KMS-11 (cell line): ENCODE data around the gene MYH6.

Experiments
- H2AFZ ChIP-seq: fragments of 200-600 bp; sonication (generic); 2 replicates; pipeline ENCODE4 v1.6.1; 2016; ENCODE audit warnings: antibody characterized with exemption, mixed run types, low read depth
- H3K27ac ChIP-seq: fragments of 200-600 bp; sonication (generic); 2 replicates; pipeline ENCODE4 v1.6.1; 2016; ENCODE audit warnings: mild to moderate bottlenecking, mixed run types
- H3K27me3 ChIP-seq: fragments of 200-600 bp; sonication (generic); 2 replicates; pipeline ENCODE4 v1.6.1; 2017; ENCODE audit warnings: mild to moderate bottlenecking, low read depth, mixed run types, moderate library complexity; ENCODE audit not compliant: insufficient read depth
- H3K36me3 ChIP-seq: fragments of 200-600 bp; sonication (generic); 2 replicates; pipeline ENCODE4 v1.6.1; 2017; ENCODE audit warnings: mild to moderate bottlenecking, mixed run types; ENCODE audit not compliant: insufficient read depth
- H3K4me1 ChIP-seq: fragments of 200-600 bp; sonication (generic); 2 replicates; pipeline ENCODE4 v1.6.1; 2016; ENCODE audit warnings: mild to moderate bottlenecking, low read depth, mixed run types; ENCODE audit not compliant: poor library complexity, severe bottlenecking
- H3K4me2 ChIP-seq: fragments of 200-600 bp; sonication (generic); 2 replicates; pipeline ENCODE4 v1.7.0; 2016; ENCODE audit warnings: mild to moderate bottlenecking, mixed run types
- H3K4me3 ChIP-seq: fragments of 200-600 bp; sonication (generic); IDR thresholded peaks from 2 replicates; pipeline ENCODE4 v1.6.1; 2017; ENCODE audit warnings: low read depth, low read length, mixed read lengths; ENCODE audit not compliant: insufficient read depth
- H3K79me2 ChIP-seq: fragments of 200-600 bp; sonication (generic); 2 replicates; pipeline ENCODE4 v1.6.1; 2016; ENCODE audit warnings: low read depth, mixed run types; ENCODE audit not compliant: insufficient read depth
- H3K9ac ChIP-seq: fragments of 200-600 bp; sonication (generic); 2 replicates; pipeline ENCODE4 v1.6.1; 2016; ENCODE audit warnings: mild to moderate bottlenecking, mixed run types
- H4K20me1 ChIP-seq: fragments of 200-600 bp; sonication (generic); 2 replicates; pipeline ENCODE4 v1.6.1; 2016; ENCODE audit warnings: mild to moderate bottlenecking, mixed run types; ENCODE audit not compliant: insufficient read depth
- CTCF ChIP-seq: fragments of 200-600 bp; sonication (generic); conservative IDR thresholded peaks from 2 replicates; pipeline ENCODE4 v1.6.1; 2017; ENCODE audit warnings: low read depth, mild to moderate bottlenecking, antibody characterized with exemption, low read length, moderate library complexity, mixed read lengths

Gene MYH6

GRCh38 chr14:23361320-23361719 is 46.8 kb downstream of the MYH6 start:
- Histone ChIP-seq H3K36me3 (no peaks in the 10 kb centered on the region), H3K27me3 (no peaks in the 10 kb centered on the region), H4K20me1 (no peaks in the 10 kb centered on the region), H3K4me1 (no peaks in the 10 kb centered on the region), H3K4me2 (no peak overlapping the region), H3K9ac (no peak overlapping the region), H2AFZ (no peak overlapping the region), H3K27ac (no peak overlapping the region), H3K4me3 (no peak overlapping the region), H3K79me2 (no peaks in the 10 kb centered on the region)
- TF ChIP-seq CTCF = no peak

DNA sequence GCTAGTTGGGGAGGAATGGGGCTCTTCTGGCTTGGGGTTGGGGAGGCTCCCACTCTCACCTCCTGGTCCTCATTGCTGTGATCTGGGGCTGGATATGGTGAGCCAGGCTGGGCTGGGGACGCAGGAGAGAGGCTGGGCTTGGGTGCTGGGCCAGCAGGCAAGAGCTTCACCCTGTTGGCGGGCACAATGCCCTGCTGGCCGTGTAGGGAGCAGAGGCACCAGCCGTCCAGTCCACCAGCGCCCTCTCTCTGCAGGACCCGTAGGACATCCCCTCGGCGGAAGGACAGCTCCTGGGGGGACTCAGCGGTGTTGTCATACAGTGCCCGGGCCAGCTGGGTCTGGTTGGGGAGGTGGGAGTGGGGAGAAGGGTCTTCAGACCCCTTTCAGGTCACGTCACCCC is 47.6 kb downstream of the MYH6 start:
- Histone ChIP-seq H3K27ac (no peak overlapping the region), H3K4me2 (no peak overlapping the region), H2AFZ (no peak overlapping the region), H3K79me2 (no peaks in the 10 kb centered on the region), H3K4me3 (no peak overlapping the region), H3K4me1 (no peaks in the 10 kb centered on the region), H4K20me1 (no peaks in the 10 kb centered on the region), H3K27me3 (no peaks in the 10 kb centered on the region), H3K9ac (no peak overlapping the region), H3K36me3 (no peaks in the 10 kb centered on the region)
- TF ChIP-seq CTCF = no peak

- no peaks in the 10 kb centered on the region for H3K4me1 ChIP-seq
- H3K79me2 ChIP-seq = no peaks in the 10 kb centered on the region
- no peaks in the 10 kb centered on the region for H3K36me3 ChIP-seq
- no peak overlapping the region for H3K9ac ChIP-seq
- no peaks in the 10 kb centered on the region for H4K20me1 ChIP-seq
- H3K4me3 ChIP-seq = no peak overlapping the region
- H3K27ac ChIP-seq = no peak overlapping the region
- H2AFZ ChIP-seq = no peak overlapping the region
- no peak overlapping the region for H3K4me2 ChIP-seq
- no peaks in the 10 kb centered on the region for H3K27me3 ChIP-seq
- no peak for TF ChIP-seq CTCF
Measured at GRCh38 chr14:23359722-23360447, 48.2 kb downstream of the MYH6 start.

- no peak overlapping the region for H3K4me3 ChIP-seq
- no peak overlapping the region for H3K4me2 ChIP-seq
- H3K9ac ChIP-seq = no peak overlapping the region
- H2AFZ ChIP-seq = no peak overlapping the region
- no peaks in the 10 kb centered on the region for H3K79me2 ChIP-seq
- no peaks in the 10 kb centered on the region for H3K27me3 ChIP-seq
- H3K36me3 ChIP-seq = no peaks in the 10 kb centered on the region
- H4K20me1 ChIP-seq = no peaks in the 10 kb centered on the region
- no peaks in the 10 kb centered on the region for H3K4me1 ChIP-seq
- no peak overlapping the region for H3K27ac ChIP-seq
- no peak for TF ChIP-seq CTCF
Measured at GRCh38 chr14:23359167-23359626, 48.9 kb downstream of the MYH6 start.
